NCI-H2171 (cell line): ENCODE results near the gene PCDHB7.
"Not testable (repeated sequence)": the region's sequence is repeated elsewhere in the genome, so short reads cannot be mapped to it uniquely, and the experiment has no call there.

Experiments
- DNase-seq: peaks from one replicate; lab custom pipeline; 2025; lab: John Stamatoyannopoulos, UW

PCDHB7 gene

GRCh38 chr5:141224844-141225243 lies 52.4 kb downstream of the PCDHB7 start:
- not testable (repeated sequence) for DNase-seq

GRCh38 chr5:141225421-141225820 lies 53.0 kb downstream of the PCDHB7 start:
- not testable (repeated sequence) for DNase-seq
